Measurements from ENCODE around the gene SLC25A6. TPM values are rescaled to one million over a fixed set of nuclear protein-coding genes. Genes with fewer than 3 reads are reported as not detected.

Gene SLC25A6
- total and polyA plus RNA-seq, 10 of the 15 experiments (the other 5 are each of a cell fraction or from before 2014, with no cell fraction given) = 61.9 to 642 (median 322) TPM

GRCh38 chrX:1392376-1393068, 609 bp upstream of the SLC25A6 start (continued):
- TF ChIP-seq SUZ12 (IDR thresholded peaks at IDR 0.05; ENCODE audit: unreplicated experiment) = no peak
- no peak for TF ChIP-seq BRCA1 (IDR thresholded peaks at IDR 0.05; ENCODE audit: low read depth, low read length)
- no peak for TF ChIP-seq NFIC (IDR thresholded peaks at IDR 0.05; ENCODE audit: low read depth, low read length)
- no peak for TF ChIP-seq TCF7 (IDR thresholded peaks at IDR 0.05; ENCODE audit: borderline replicate concordance)
- TF ChIP-seq JUND (IDR thresholded peaks at IDR 0.05; ENCODE audit: low read depth, low read length) = no peak
- no peak for TF ChIP-seq HDAC6 (IDR thresholded peaks at IDR 0.05; ENCODE audit: unreplicated experiment)
- TF ChIP-seq TAF1 (IDR thresholded peaks at IDR 0.05; ENCODE audit: borderline replicate concordance, low read depth, low read length) = 0 out of 2 replicates have a peak, but pooled peaks have one; percentile 3
- TF ChIP-seq, protein P1, sequence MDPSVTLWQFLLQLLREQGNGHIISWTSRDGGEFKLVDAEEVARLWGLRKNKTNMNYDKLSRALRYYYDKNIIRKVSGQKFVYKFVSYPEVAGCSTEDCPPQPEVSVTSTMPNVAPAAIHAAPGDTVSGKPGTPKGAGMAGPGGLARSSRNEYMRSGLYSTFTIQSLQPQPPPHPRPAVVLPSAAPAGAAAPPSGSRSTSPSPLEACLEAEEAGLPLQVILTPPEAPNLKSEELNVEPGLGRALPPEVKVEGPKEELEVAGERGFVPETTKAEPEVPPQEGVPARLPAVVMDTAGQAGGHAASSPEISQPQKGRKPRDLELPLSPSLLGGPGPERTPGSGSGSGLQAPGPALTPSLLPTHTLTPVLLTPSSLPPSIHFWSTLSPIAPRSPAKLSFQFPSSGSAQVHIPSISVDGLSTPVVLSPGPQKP (IDR thresholded peaks at IDR 0.05; ENCODE audit: low read depth, low read length) = no peak
- peak; percentile 95 for TF ChIP-seq LARP7 (IDR thresholded peaks at IDR 0.05)
- peak; percentile 89 for TF ChIP-seq ZNF207 (IDR thresholded peaks at IDR 0.05; ENCODE audit: borderline replicate concordance)
- TF ChIP-seq YBX1 (IDR thresholded peaks at IDR 0.05) = no peak
- TF ChIP-seq, protein P2, sequence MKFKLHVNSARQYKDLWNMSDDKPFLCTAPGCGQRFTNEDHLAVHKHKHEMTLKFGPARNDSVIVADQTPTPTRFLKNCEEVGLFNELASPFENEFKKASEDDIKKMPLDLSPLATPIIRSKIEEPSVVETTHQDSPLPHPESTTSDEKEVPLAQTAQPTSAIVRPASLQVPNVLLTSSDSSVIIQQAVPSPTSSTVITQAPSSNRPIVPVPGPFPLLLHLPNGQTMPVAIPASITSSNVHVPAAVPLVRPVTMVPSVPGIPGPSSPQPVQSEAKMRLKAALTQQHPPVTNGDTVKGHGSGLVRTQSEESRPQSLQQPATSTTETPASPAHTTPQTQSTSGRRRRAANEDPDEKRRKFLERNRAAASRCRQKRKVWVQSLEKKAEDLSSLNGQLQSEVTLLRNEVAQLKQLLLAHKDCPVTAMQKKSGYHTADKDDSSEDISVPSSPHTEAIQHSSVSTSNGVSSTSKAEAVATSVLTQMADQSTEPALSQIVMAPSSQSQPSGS (IDR thresholded peaks at IDR 0.05; ENCODE audit: low read length) = no peak
- 0 out of 2 replicates have a peak, but pooled peaks have one; percentile 2 for TF ChIP-seq SMAD5 (IDR thresholded peaks at IDR 0.05; ENCODE audit: low read depth)
- TF ChIP-seq, protein P3, sequence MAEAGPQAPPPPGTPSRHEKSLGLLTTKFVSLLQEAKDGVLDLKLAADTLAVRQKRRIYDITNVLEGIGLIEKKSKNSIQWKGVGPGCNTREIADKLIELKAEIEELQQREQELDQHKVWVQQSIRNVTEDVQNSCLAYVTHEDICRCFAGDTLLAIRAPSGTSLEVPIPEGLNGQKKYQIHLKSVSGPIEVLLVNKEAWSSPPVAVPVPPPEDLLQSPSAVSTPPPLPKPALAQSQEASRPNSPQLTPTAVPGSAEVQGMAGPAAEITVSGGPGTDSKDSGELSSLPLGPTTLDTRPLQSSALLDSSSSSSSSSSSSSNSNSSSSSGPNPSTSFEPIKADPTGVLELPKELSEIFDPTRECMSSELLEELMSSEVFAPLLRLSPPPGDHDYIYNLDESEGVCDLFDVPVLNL (IDR thresholded peaks at IDR 0.05; ENCODE audit: low read depth, low read length) = no peak
- peak; percentile 99 for TF ChIP-seq NR2C1 (IDR thresholded peaks at IDR 0.05)
- TF ChIP-seq MEF2A (IDR thresholded peaks at IDR 0.05; ENCODE audit: insufficient read depth, low read depth, low read length) = no peak
- TF ChIP-seq, protein P4, sequence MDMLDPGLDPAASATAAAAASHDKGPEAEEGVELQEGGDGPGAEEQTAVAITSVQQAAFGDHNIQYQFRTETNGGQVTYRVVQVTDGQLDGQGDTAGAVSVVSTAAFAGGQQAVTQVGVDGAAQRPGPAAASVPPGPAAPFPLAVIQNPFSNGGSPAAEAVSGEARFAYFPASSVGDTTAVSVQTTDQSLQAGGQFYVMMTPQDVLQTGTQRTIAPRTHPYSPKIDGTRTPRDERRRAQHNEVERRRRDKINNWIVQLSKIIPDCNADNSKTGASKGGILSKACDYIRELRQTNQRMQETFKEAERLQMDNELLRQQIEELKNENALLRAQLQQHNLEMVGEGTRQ (IDR thresholded peaks at IDR 0.05; ENCODE audit: borderline replicate concordance, low read depth, low read length) = no peak
- no peak for TF ChIP-seq ZSCAN29 (IDR thresholded peaks at IDR 0.05)
- TF ChIP-seq ZBTB33 (IDR thresholded peaks at IDR 0.05) = no peak
- TF ChIP-seq, protein P5, sequence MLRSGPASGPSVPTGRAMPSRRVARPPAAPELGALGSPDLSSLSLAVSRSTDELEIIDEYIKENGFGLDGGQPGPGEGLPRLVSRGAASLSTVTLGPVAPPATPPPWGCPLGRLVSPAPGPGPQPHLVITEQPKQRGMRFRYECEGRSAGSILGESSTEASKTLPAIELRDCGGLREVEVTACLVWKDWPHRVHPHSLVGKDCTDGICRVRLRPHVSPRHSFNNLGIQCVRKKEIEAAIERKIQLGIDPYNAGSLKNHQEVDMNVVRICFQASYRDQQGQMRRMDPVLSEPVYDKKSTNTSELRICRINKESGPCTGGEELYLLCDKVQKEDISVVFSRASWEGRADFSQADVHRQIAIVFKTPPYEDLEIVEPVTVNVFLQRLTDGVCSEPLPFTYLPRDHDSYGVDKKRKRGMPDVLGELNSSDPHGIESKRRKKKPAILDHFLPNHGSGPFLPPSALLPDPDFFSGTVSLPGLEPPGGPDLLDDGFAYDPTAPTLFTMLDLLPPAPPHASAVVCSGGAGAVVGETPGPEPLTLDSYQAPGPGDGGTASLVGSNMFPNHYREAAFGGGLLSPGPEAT (IDR thresholded peaks at IDR 0.05; ENCODE audit: low read depth) = no peak
- TF ChIP-seq ZZZ3 (IDR thresholded peaks at IDR 0.05; ENCODE audit: control insufficient read depth, insufficient read length, low read depth) = no peak
- TF ChIP-seq FOXM1 (IDR thresholded peaks at IDR 0.05; ENCODE audit: low read depth, low read length) = no peak
- peak in 1 of 2 experiments; percentile 19; a peak in 1 of 3 replicates for TF ChIP-seq EGR1 (IDR thresholded peaks at IDR 0.05; ENCODE audit: borderline replicate concordance in 1 of 2, low read depth in 2 of 2, low read length in 2 of 2)
